Upper lobe of left lung (tissue), 4 donors: Measurements from ENCODE around the gene LBP.

ENCODE experiments used
- POLR2A ChIP-seq, 4 donors: fragments of 450-650 bp; IDR thresholded peaks; one replicate each; pipeline ENCODE4 v1.5.1; 2016 to 2017; ENCODE audit warnings: antibody characterized with exemption in 4 of 4, mild to moderate bottlenecking in 2 of 4
- TF ChIP-seq, protein P1 (sequence below), 6 experiments: fragments of 450-650 bp in 4 of 6; fragments of 200-600 bp in 2 of 6; sonication (generic) in 2 of 6; IDR thresholded peaks; one replicate each; pipeline ENCODE4 v1.5.1; 2016 to 2019; ENCODE audit warnings: antibody characterized with exemption in 6 of 6

- TF ChIP-seq POLR2A (IDR thresholded peaks at IDR 0.05), result no peak
- TF ChIP-seq, protein P1, sequence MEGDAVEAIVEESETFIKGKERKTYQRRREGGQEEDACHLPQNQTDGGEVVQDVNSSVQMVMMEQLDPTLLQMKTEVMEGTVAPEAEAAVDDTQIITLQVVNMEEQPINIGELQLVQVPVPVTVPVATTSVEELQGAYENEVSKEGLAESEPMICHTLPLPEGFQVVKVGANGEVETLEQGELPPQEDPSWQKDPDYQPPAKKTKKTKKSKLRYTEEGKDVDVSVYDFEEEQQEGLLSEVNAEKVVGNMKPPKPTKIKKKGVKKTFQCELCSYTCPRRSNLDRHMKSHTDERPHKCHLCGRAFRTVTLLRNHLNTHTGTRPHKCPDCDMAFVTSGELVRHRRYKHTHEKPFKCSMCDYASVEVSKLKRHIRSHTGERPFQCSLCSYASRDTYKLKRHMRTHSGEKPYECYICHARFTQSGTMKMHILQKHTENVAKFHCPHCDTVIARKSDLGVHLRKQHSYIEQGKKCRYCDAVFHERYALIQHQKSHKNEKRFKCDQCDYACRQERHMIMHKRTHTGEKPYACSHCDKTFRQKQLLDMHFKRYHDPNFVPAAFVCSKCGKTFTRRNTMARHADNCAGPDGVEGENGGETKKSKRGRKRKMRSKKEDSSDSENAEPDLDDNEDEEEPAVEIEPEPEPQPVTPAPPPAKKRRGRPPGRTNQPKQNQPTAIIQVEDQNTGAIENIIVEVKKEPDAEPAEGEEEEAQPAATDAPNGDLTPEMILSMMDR (IDR thresholded peaks at IDR 0.05), result no peak
These were observed 60.2 kb downstream of the LBP start for GRCh38 chr20:38406476-38406875.
